Ascending aorta (tissue), 2 donors: ENCODE data around the gene ADRA2B. TPM values are rescaled to one million over a fixed set of nuclear protein-coding genes. Genes with fewer than 3 reads are reported as not detected.
"Not testable (repeated sequence)": the region's sequence is repeated elsewhere in the genome, so short reads cannot be mapped to it uniquely, and the experiment has no call there.

Experiments
- DNase-seq, 2 donors: peaks; one replicate each; pipeline ENCODE4 v3.0.0-alpha.2; 2019; ENCODE audit warnings: low spot score in 2 of 2
- H3K27ac ChIP-seq, 2 donors: fragments of 200-600 bp; sonication (generic); one replicate each; pipeline ENCODE4 v1.5.1; 2016 to 2017; ENCODE audit warnings: mild to moderate bottlenecking in 1 of 2
- H3K27me3 ChIP-seq: fragments of 200-600 bp; sonication (generic); one replicate; pipeline ENCODE4 v1.5.1; 2017
- H3K36me3 ChIP-seq, 2 donors: fragments of 200-600 bp; sonication (generic); one replicate each; pipeline ENCODE4 v1.5.1; 2016
- H3K4me1 ChIP-seq, 2 donors: fragments of 200-600 bp; sonication (generic); one replicate each; pipeline ENCODE4 v1.5.1; 2016 to 2017; ENCODE audit warnings: mild to moderate bottlenecking in 1 of 2
- H3K4me3 ChIP-seq, 2 donors: fragments of 200-600 bp; sonication (generic); one replicate each; pipeline ENCODE4 v1.5.1; 2016 to 2017; ENCODE audit warnings: mild to moderate bottlenecking in 1 of 2
- H3K9me3 ChIP-seq, 2 donors: fragments of 200-600 bp; sonication (generic); one replicate each; pipeline ENCODE4 v1.5.1; 2016
- intact Hi-C: fragments of 100-400 bp; cut with DNase I; formaldehyde crosslinking; loops from one replicate; pipeline ENCODE4 v1.15.1; 2023
- total RNA-seq: library from RNA; depleted of rRNA; stranded (reverse); fragments of >200 nt; gene quantifications from one replicate; pipeline ENCODE4 v1.1.0, GENCODE V29; 2016
- TF ChIP-seq, protein P1 (sequence below), 3 experiments: fragments of 200-600 bp in 2 of 3; fragments of 450-650 bp in 1 of 3; sonication (generic) in 2 of 3; IDR thresholded peaks; one replicate each; pipeline ENCODE4 v1.5.1; 2016 to 2019; ENCODE audit warnings: antibody characterized with exemption in 3 of 3, mild to moderate bottlenecking in 1 of 3, moderate library complexity in 1 of 3

The ADRA2B gene
- total RNA-seq, 1 donor from 2014 or later: 9.4 TPM

GRCh38 chr2:96088340-96089335 is 27.7 kb downstream of the ADRA2B start:
- peaks cover 0 to 5% of the 10 kb centered on the region in 2 donors for H3K4me1 ChIP-seq
- no peak overlapping the region for H3K27ac ChIP-seq
- intact Hi-C loops: no loop called here
- H3K9me3 ChIP-seq: no peaks in the 10 kb centered on the region
- no peak overlapping the region for H3K4me3 ChIP-seq
- H3K27me3 ChIP-seq: no peaks in the 10 kb centered on the region
- DNase-seq: no peak
- TF ChIP-seq, protein P1, sequence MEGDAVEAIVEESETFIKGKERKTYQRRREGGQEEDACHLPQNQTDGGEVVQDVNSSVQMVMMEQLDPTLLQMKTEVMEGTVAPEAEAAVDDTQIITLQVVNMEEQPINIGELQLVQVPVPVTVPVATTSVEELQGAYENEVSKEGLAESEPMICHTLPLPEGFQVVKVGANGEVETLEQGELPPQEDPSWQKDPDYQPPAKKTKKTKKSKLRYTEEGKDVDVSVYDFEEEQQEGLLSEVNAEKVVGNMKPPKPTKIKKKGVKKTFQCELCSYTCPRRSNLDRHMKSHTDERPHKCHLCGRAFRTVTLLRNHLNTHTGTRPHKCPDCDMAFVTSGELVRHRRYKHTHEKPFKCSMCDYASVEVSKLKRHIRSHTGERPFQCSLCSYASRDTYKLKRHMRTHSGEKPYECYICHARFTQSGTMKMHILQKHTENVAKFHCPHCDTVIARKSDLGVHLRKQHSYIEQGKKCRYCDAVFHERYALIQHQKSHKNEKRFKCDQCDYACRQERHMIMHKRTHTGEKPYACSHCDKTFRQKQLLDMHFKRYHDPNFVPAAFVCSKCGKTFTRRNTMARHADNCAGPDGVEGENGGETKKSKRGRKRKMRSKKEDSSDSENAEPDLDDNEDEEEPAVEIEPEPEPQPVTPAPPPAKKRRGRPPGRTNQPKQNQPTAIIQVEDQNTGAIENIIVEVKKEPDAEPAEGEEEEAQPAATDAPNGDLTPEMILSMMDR (IDR thresholded peaks at IDR 0.05): no peak
- no peaks in the 10 kb centered on the region for H3K36me3 ChIP-seq

DNA sequence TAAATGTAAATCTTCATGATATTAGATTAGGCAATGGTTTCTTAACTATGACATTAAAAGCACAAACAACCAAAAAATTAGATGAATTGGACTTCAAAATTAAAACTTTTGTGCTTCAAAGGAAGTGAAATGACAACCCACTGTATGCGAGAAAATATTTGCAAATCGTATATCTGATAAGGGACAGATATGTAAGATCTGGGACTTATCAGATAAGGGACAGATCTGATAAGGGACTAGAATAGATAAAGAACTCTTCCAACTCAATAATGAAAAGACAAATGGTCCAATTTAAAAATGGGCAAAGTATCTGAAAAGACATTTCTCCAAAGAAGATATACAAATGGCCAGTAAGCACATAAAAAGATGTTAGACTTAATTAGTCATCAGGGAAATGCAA is 29.2 kb downstream of the ADRA2B start:
- Histone ChIP-seq H3K27ac (no peak overlapping the region), H3K4me1 (peaks cover 3 to 12% of the 10 kb centered on the region in 2 donors), H3K27me3 (no peaks in the 10 kb centered on the region), H3K36me3 (no peaks in the 10 kb centered on the region), H3K9me3 (no peaks in the 10 kb centered on the region), H3K4me3 (no peak overlapping the region)
- TF ChIP-seq, protein P1 (IDR thresholded peaks at IDR 0.05): no peak
- intact Hi-C loops: no loop called here
- DNase-seq: no peak

DNA sequence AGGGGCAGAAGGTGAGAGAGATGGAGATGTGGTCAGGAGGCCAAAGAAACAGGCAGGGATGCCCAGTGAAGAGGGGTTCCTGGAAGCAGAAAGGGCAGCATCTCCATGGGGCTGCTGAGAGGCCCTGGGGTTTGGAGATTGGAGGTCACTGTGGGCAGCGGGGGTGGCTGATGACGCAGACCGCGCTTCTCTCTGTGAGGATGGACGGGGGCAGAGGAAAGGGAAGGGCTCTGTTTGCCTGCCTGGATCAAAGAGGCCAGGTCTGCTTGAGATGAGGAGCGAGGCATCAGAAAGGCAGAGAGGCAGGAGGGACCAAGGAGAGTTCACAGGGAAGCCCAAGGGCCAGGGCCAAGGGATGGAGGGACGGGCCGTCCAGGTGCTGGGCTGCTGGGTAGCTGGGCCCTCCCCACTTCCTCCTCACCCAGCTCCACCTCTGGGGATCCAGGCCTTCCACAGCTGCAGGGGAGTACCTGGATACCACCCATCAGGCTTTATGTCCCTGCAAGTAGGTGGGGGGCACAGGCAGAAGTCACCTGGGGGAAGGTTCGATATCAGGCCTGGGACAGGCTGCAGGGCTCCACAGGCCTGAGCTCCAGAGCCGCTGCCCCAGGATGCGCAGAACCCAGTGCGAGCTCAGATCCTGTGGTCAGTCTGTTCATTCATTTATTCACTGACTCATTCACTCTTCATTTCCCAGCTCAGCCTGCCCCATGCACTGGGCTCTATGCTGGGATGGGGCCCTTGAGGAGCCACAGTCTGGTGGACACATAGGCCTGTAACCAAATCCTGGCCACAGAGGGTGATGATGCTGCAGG is 30.6 kb downstream of the ADRA2B start:
- no peaks in the 10 kb centered on the region for H3K36me3 ChIP-seq
- peak overlapping the region in 1 of 2 donors; percentile 75 for H3K27ac ChIP-seq
- no peaks in the 10 kb centered on the region for H3K27me3 ChIP-seq
- no peak overlapping the region for H3K4me3 ChIP-seq
- H3K9me3 ChIP-seq: no peaks in the 10 kb centered on the region
- TF ChIP-seq, protein P1 (IDR thresholded peaks at IDR 0.05): no peak
- peaks cover 4 to 12% of the 10 kb centered on the region in 2 donors for H3K4me1 ChIP-seq
- no peak for DNase-seq
- intact Hi-C loops: no loop called here

DNA sequence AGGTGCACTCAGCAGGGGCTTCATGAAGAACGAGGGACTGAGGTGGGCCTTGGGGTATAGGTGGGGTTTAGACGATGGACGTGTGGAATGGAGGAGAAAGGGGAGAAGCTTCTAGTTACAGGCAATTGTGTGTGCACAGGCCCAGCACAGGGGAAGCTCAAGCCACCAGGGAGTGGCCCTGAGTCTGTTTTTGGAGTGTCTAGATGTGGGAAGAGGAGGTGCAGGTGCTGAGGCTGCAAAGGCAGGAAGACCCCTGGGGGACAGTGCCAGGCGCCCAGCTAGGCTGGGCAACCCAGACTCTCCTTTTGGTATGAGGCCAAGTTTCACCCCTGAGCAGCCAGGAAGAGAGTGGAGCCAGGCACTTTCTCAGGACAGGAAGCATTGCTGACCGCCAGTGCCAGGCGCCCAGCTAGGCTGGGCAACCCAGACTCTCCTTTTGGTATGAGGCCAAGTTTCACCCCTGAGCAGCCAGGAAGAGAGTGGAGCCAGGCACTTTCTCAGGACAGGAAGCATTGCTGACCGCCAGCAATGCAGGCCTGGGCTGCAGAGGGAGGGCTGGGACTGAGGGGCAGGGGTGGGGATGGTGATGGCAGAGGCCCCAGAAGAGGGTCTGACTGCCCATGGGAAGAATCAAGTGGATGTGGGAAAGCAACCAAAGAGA is 31.4 kb downstream of the ADRA2B start:
- H3K36me3 ChIP-seq, DNase-seq, intact Hi-C loops, H3K4me3 ChIP-seq, H3K27me3 ChIP-seq, H3K9me3 ChIP-seq: not testable (repeated sequence)
- Histone ChIP-seq H3K27ac (peak overlapping the region in 1 of 2 donors; percentile 75), H3K4me1 (peaks cover 4 to 12% of the 10 kb centered on the region in 2 donors)

GRCh38 chr2:96083989-96084857 is 32.1 kb downstream of the ADRA2B start:
- no peak for DNase-seq
- TF ChIP-seq, protein P1 (IDR thresholded peaks at IDR 0.05): no peak
- Histone ChIP-seq H3K36me3 (no peaks in the 10 kb centered on the region), H3K27ac (peak overlapping the region in 1 of 2 donors; percentile 75), H3K27me3 (no peaks in the 10 kb centered on the region), H3K4me3 (no peak overlapping the region), H3K9me3 (no peaks in the 10 kb centered on the region), H3K4me1 (peaks cover 4 to 12% of the 10 kb centered on the region in 2 donors)
- intact Hi-C loops: no loop called here
